ENCODE results near the gene POU2F1. TPM values are rescaled to one million over a fixed set of nuclear protein-coding genes. Genes with fewer than 3 reads are reported as not detected.
A peak's percentile ranks its signal among the peaks of the same experiment; 100 is the strongest.

POU2F1 gene
- total RNA-seq, 2 donors from 2014 or later, result 7.6 to 9.5 TPM

DNA sequence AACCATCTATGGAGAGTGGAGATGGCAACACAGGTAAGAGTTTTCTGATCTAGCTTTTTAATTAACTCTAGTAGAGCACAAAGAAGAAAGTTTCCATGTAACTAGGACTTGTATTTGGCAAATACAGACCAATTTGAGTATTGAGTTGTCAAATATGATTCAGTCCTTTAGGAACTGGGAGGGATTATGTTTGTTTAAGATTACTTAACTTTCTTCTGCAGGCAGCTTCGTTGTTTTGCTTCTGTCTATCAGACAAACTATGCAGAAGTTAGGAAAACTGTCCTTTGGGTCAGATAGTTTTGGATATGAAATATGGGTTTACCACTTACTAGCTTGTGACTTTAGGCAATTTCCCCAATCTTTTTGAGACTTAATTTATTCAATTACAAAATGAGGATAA lies 111.8 kb downstream of the POU2F1 start:
- DNase-seq (no peak), ATAC-seq (no peak)
- intact Hi-C loops (cut with DNase I), result no loop called here

DNA sequence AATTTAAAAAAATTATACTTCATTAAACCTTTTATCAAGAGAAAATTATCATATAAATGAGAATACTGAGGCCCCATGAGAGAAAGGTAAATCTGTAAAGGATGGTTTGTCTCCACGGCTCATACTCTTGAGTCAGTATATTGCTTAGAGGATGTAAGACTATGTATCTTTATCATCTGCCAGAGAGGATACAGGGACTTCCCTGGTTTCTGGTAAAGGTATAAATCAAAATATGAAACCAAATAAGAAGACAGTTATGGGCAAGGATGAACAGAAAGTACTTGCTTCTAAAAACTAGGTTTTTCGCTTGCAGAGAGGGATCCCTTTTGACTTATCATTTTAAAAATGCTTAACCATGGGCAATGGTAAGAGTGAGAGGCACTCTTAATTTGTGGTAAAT lies 112.4 kb downstream of the POU2F1 start:
- ATAC-seq (no peak), DNase-seq (no peak)
- intact Hi-C loops (cut with DNase I), result no loop called here

DNA sequence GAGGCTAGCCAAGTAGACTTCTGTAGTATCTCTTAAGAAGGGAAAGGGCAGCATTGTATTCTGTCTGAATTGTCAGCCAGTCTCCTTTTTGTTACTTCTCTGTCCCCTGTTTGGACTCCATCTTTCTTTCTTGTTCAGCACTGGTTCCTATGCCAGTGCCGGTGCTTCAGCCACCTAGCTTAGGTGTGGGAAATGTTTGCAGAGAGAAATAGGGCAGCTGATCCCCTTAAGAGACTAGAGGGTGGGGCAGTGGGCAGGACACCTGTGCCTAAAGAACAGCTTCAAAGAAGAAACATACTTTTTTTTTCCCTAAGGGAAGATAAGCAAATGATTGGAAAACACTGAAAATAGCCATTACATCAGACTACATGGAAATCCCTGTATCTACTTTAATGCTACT lies 113.0 kb downstream of the POU2F1 start:
- DNase-seq, result no peak
- ATAC-seq, result no peak
- intact Hi-C loops (cut with DNase I), result no loop called here

DNA sequence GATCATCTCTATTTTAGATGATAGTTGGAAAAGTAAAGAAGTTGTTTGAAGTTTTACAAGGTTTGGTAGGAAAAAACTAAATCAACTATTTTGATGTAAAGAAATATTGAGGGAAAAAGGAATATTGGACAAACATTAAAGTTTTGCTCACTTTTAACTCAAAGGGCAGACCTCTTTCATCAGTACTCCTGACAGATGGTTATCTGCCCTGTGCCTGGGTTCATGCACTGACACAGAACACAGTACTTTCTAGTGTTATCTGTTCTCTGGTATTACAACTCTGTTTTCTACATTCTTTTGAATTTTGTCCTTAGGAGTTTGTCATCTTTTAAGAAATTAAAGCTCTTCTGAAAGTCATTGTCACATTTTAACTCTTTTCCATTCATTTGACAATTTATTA lies 118.7 kb downstream of the POU2F1 start:
- DNase-seq, result no peak
- intact Hi-C loops (cut with DNase I), result no loop called here
- ATAC-seq, result no peak

DNA sequence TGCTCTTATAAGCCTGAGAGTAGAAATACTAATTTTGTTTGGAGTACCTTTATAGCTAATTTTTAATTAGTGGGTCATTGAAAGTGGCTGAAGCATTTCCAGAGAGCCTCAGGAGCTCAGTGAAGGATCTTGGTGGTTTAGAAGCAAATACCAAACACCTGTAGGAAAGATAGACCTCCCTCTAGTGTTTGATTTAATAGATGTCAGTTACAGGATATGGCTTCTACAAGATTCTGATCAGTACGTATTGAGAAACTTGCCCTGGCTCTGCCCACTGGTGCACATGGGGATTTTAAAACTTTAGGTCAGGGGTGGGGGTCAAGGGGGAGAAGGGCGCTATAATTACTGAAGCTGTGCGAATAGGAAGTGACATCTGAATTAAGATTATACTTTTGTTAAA lies 122.2 kb downstream of the POU2F1 start:
- ATAC-seq, result no peak
- intact Hi-C loops (cut with DNase I), result no loop called here

DNA sequence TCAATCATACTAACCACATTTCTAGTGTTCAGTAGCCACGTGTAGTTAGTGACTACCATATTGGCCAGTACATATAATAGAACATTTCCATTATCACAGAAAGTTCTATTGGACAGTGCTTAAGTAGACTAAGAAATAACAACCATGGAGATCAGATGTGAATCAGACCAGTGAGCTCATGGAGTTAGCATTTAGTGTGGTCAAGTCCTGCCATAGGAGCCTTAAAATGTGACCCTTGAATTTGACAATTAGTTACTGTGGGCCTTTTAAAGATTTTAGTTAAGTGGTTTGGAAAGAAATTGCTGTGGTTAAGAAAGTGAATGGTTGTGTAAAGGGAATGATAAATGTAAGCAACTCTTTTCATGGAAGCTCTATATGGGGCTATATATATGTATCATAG lies 123.4 kb downstream of the POU2F1 start:
- no peak for DNase-seq
- no peak for ATAC-seq
- intact Hi-C loops (cut with DNase I), result no loop called here

More for the DNA sequence above, 122.2 kb downstream of the POU2F1 start:
- DNase-seq, result no peak

DNA sequence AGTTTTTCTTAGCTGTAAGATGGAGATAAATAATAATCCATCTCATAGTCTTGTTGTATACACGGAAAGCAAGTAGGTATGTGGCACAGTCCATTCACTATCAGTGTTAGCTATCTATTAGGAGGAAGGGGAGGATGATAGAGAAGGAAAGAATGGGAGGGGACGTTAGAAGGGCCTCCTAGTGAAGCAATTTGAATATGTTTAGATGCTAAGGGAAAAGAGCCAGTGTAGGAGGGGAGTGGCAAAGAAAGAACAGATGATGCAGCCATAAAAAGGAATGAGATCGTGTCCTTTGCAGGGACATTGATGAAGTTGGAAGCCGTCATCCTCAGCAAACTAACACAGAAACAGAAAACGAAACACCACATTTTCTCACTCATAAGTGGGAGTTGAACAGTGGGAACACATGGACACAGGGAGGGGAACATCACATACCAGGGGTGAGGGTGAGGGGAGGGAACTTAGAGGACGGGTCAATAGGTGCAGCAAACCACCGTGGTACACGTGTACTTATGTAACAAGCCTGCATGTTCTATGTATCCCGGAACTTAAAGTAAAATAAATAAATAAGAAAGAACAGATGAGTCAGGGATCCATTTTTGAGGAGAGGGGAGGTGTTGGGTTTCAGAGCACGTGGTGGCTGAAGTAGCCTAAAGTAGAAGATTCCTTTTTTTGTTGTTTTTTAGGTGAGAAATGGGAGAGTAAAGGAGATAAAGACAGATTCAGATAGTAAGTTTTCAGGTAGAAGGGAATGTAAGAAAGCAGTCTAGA lies 124.1 kb downstream of the POU2F1 start:
- no peak for ATAC-seq
- DNase-seq, result no peak
- intact Hi-C loops (cut with DNase I), result no loop called here

DNA sequence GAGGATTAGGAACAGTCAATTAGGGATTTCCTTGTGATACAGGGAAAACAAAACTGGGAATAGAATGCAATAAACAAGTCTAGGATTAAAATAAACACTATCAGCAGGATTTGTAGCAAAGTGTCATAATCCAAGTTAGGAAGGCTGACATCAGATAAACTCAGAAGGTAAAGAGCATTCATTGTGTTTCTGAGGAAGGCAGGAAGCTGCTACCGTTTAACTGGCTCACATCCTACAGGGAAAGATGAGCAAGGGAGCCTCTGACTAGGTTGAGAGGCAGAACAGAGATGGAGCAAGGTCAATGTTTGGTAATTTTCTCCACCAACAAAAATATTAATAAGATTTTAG lies 124.7 kb downstream of the POU2F1 start:
- intact Hi-C loops (cut with DNase I), result no loop called here
- DNase-seq, result no peak
- ATAC-seq, result no peak

DNA sequence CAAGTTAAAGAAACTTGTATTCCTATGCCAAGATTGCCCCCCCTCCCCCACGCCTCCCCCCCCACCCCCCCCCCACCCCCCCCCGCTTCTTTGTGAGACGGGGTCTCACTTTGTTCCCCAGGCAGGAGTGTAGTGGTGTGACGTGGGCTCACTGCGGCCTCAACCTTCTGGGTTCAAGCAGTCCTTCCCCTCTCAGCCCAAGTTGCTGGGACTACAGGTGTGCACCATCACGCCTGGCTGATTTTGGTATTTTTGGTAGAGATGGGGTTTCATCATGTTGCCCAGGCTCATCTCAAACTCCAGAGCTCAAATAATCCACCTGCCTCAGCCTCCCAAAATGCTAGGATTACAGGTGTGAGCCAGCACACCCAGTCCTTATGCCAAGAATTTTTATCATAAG lies 136.6 kb downstream of the POU2F1 start:
- intact Hi-C loops (cut with DNase I), result no loop called here
- DNase-seq (no peak), ATAC-seq (no peak)

DNA sequence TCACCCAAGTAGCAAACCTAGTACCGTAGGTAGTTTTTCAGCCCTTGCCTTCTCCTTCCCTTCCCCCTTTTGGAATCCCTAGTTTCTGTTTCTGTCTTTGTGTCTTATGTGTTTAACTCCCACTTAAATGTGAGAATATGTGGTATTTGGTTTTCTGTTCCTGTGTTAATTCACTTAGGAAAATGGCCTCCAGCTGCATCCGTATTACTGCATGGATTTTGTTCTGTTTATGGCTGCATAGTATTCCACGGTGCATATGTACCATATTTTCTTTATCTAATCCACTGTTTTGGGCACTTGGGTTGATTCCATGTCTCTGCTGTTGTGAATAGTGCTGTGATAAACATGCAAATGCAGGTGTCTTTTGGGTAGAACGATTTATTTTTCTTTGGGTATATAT lies 138.6 kb downstream of the POU2F1 start:
- intact Hi-C loops (cut with DNase I), result no loop called here
- ATAC-seq (no peak), DNase-seq (no peak)

DNA sequence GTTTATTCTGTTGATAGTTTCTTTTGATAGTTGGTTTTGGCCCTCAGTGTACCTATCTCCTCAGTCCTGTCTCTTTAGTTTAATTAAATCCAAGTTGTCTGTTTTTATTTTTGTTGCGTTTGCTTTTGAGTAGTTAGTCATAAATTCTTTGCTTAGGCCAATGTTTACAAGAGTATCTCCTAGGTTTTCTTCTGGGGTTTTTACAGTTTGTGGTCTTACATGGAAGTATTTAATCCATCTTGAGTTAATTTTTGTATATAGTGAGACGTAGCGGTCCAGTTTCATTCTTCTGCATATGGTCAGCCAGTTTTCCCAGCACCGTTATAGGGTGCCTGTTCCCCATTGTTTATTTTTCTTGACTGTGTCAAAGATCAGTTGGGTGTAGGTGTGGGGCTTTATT lies 139.4 kb downstream of the POU2F1 start:
- no peak for DNase-seq
- ATAC-seq, result no peak
- intact Hi-C loops (cut with DNase I), result no loop called here

DNA sequence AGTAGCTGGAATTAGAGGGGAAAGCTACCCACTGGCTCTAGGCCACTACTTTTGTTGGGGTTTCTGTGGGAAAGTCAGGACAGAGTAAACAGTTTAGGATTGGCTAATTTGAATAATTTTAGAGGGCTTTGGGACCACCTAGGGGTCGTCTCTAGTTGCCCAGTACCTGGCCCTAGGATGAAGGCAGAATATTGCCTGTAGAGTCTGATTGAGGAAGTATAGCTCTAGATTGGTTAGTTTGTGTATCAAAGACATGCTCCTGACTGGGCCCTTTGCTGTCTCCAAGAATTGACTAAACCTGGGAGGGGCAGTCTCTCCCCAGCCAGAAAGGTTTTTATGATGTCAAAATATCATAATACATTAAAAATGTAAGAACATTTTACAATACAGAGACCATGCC lies 142.0 kb downstream of the POU2F1 start:
- intact Hi-C loops (cut with DNase I), result no loop called here
- no peak for DNase-seq
- ATAC-seq, result no peak

DNA sequence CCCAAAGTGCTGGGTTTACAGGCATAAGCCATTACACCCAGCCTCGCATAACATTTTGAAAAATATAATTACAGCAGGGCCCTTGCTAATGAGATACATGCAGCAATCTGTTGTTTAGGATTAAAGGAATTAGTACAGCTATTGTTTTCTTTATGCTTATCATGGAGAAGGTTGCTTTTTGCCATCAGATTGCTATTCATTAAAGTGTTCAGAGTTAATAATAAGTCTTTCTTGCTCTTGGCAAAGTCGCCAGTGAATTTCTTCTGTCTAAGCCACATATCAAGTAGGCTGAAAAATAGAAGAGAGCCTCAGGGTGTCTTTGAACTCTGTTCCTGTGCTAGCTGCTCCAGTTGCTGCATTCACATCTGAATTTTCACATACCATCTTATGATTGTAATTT lies 144.1 kb downstream of the POU2F1 start:
- intact Hi-C loops (cut with DNase I), result no loop called here
- no peak for DNase-seq
- no peak for ATAC-seq

DNA sequence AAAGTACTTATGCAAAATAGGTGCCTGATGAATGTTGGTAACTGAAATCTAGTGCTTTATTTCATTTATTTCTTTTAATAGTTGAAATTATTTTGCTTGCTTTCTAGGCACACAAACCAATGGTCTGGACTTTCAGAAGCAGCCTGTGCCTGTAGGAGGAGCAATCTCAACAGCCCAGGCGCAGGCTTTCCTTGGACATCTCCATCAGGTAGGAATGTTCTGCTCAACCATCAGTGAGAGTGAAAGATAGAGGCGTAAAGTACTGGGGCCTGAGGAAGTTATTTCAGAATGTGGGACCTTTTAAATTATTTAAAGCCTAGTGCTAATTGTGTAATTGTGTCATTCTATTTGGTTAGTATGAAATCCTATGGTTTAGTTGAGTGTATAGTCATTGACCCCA lies 144.7 kb downstream of the POU2F1 start:
- DNase-seq (no peak), ATAC-seq (no peak)
- intact Hi-C loops (cut with DNase I), result no loop called here

DNA sequence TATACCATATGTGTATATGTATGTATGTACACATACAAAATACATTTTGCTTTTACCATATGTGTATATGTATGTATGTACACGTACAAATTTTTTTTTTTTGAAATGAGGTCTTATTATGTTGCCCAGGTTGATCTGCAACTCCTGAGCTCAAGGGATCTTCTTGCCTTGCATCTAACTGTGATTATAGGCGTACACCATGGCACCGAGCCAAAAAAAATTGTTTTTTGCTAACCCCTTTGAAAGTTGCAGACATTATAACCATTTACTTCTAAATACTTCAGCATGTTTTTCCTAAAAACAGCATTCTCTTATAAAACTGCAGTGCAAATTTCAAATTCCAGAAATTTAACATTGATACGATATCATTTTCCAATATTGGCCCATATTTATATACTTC lies 147.0 kb downstream of the POU2F1 start:
- DNase-seq, result no peak
- no peak for ATAC-seq
- intact Hi-C loops (cut with DNase I), result no loop called here

DNA sequence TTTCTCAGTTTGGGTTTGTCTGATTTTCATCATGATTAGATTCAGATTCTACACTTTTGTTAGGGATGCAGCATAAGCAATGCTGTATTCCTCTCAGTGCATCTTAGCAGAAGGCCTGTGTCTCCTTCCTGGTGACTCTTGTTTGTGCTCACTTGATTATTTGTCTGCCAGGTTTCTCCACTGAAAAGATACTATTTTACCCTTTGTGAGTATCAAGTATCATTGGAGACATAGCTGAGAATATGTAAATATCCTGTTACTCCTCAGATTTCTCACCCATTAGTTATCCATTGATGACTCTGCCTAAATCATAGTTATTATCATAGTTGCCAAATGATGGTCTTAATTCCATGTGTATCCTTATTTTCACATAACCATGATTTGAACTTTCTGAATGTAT lies 148.5 kb downstream of the POU2F1 start:
- no peak for ATAC-seq
- DNase-seq, result no peak
- intact Hi-C loops (cut with DNase I), result no loop called here

DNA sequence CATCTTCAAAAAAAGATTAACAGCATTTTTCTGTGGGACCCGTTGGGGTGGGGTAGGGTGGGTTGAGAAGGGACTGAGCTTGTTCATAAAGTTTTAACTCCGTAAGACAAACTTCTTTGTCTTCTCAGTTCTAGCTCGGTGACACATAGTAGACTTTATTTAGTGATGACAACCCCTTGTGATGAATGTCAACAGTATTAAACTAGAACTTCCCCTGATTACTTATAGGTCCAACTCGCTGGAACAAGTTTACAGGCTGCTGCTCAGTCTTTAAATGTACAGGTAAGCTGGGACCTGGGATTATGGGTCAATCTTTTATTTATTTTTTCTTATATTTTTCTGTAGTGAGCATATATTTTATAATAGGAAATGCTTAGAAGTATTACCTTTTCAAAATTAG lies 149.2 kb downstream of the POU2F1 start:
- intact Hi-C loops (cut with DNase I), result no loop called here
- ATAC-seq, result no peak
- no peak for DNase-seq

DNA sequence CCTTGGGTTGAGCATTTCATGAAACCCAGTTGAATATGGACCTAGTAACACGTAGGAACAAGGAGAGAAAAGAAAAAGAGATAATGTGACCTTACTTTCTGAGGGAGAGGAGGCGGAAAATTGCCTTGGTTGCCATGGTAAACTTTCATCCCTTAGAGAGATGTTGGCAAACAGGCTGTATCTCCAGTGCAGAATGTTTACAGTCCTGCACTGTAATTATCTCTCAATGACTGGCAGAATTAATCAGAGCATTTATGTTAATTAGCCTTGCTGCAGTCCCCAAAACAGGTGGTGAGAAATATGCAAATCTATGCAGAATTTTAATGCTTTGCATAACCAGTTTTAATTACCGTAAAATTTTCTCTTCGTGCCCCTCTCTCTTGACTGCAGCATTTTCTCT lies 150.3 kb downstream of the POU2F1 start:
- no peak for ATAC-seq
- intact Hi-C loops (cut with DNase I), result no loop called here
- no peak for DNase-seq

DNA sequence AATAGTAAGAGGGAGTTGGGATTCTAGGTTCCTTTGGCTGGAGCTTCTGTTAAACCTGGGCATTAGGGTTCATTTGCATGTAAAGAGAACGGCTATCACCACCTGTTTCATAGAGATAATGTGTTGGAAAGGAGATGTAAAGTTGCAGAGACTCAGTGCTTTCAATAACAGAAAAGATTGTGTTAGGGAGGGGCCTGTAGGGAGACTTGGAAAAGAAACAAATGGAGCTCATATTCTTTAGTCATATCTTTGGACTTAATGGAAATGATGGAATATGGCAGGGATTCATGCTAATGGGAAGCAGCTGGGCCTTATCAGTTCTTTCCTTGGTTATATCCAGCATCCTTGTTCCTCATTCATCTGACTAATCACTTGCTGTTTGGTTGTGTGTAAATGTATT lies 152.7 kb downstream of the POU2F1 start:
- ATAC-seq, result peak; percentile 23 to 77
- DNase-seq, result no peak
- intact Hi-C loops (cut with DNase I), result no loop called here

DNA sequence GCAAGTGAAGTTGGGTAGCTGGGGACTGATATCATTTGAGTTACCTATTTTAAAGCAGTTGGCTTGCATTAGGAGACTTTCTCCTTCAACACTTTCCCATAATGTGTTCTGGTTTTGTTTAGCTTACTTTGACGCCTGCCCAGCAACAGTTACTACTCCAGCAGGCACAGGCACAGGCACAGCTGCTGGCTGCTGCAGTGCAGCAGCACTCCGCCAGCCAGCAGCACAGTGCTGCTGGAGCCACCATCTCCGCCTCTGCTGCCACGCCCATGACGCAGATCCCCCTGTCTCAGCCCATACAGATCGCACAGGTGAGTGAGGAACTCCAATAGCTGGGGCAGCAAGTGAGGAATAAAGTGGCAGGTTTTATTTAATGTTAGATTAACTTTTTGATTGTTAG lies 153.3 kb downstream of the POU2F1 start:
- DNase-seq (no peak), ATAC-seq (peak in 1 of 2 donors; percentile 66)
- intact Hi-C loops (cut with DNase I), result no loop called here

DNA sequence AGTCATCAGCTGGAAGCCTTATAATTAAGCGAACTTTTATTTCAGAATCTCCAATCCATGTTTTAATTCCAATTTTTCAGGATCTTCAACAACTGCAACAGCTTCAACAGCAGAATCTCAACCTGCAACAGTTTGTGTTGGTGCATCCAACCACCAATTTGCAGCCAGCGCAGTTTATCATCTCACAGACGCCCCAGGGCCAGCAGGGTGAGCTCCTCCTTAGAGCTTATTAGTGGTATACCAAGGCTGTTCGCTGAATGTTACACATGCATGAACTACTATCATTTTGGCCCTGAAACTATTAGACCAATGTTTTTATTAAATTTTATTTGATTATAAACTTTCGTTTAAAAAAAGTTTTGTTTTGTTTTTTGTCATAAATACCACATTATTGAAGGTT lies 155.3 kb downstream of the POU2F1 start:
- DNase-seq, result no peak
- no peak for ATAC-seq
- intact Hi-C loops (cut with DNase I), result no loop called here
